AML-193 (cell line): Measurements from ENCODE around the gene CAV3.

Experiments
- DNase-seq, 2 experiments: peaks; one replicate each; lab custom pipeline; 2025; lab: John Stamatoyannopoulos, UW

The CAV3 gene

GRCh38 chr3:8761866-8762265 lies 28.3 kb downstream of the CAV3 start:
- DNase-seq: no peak

GRCh38 chr3:8762607-8763377 lies 29.2 kb downstream of the CAV3 start:
- no peak for DNase-seq

GRCh38 chr3:8764528-8764927 lies 30.9 kb downstream of the CAV3 start:
- no peak for DNase-seq

GRCh38 chr3:8765528-8765927 lies 31.9 kb downstream of the CAV3 start:
- DNase-seq: no peak

- DNase-seq: no peak
Measured at GRCh38 chr3:8766148-8766547, 32.5 kb downstream of the CAV3 start.

- DNase-seq: no peak
Measured at GRCh38 chr3:8767256-8767666, 33.7 kb downstream of the CAV3 start.

- DNase-seq: no peak
Measured at GRCh38 chr3:8767667-8768363, 34.2 kb downstream of the CAV3 start.

- DNase-seq: no peak
Measured at GRCh38 chr3:8768364-8769087, 34.9 kb downstream of the CAV3 start.

GRCh38 chr3:8769088-8769822 lies 35.7 kb downstream of the CAV3 start, which contains the start of gene OXTR:
TSS of gene OXTR (minus strand) at chr3:8769613. CDS start at chr3:8768187, 1,426 bp downstream.
- no peak for DNase-seq

GRCh38 chr3:8773941-8774542 lies 40.4 kb downstream of the CAV3 start:
- DNase-seq: no peak

GRCh38 chr3:8775181-8775580 lies 41.6 kb downstream of the CAV3 start:
- DNase-seq: no peak

- no peak for DNase-seq
Measured at GRCh38 chr3:8775602-8776001, 42.0 kb downstream of the CAV3 start.

- DNase-seq: no peak
Measured at GRCh38 chr3:8776406-8776805, 42.8 kb downstream of the CAV3 start.

GRCh38 chr3:8777201-8777977 lies 43.8 kb downstream of the CAV3 start:
- DNase-seq: no peak

- DNase-seq: no peak
Measured at GRCh38 chr3:8777978-8778267, 44.3 kb downstream of the CAV3 start.

GRCh38 chr3:8778475-8778874 lies 44.9 kb downstream of the CAV3 start:
- no peak for DNase-seq

- no peak for DNase-seq
Measured at GRCh38 chr3:8780279-8780678, 46.7 kb downstream of the CAV3 start.

- DNase-seq: no peak
Measured at GRCh38 chr3:8784676-8785435, 51.3 kb downstream of the CAV3 start.

GRCh38 chr3:8790529-8790928 lies 56.9 kb downstream of the CAV3 start:
- no peak for DNase-seq

- no peak for DNase-seq
Measured at GRCh38 chr3:8793242-8793641, 59.6 kb downstream of the CAV3 start.
